Liver (tissue), 9 donors: Measurements from ENCODE around the gene DIO3. TPM values are rescaled to one million over a fixed set of nuclear protein-coding genes. Genes with fewer than 3 reads are reported as not detected.

ENCODE experiments used
- DNase-seq: peaks from one replicate; pipeline ENCODE4 v3.0.0-alpha.2; 2017; ENCODE audit warnings: low spot score
- H3K27ac ChIP-seq, 2 donors: one replicate each; pipeline ENCODE4 v1.7.0; 2013; ENCODE audit warnings: inconsistent platforms in 2 of 2, low read length in 2 of 2, control low read depth in 1 of 2, low read depth in 1 of 2, mild to moderate bottlenecking in 1 of 2
- H3K27me3 ChIP-seq, 4 donors: one replicate each; pipeline versions ENCODE4 v1.6.1 to v1.7.0; 2013; ENCODE audit warnings: low read length in 3 of 4, inconsistent platforms in 1 of 4, mild to moderate bottlenecking in 1 of 4, moderate library complexity in 1 of 4; ENCODE audit not compliant: control insufficient read depth in 4 of 4, insufficient read depth in 4 of 4
- H3K36me3 ChIP-seq, 4 donors: one replicate each; pipeline versions ENCODE4 v1.6.1 to v1.7.0; 2013; ENCODE audit warnings: low read length in 3 of 4, mild to moderate bottlenecking in 3 of 4, low read depth in 1 of 4, moderate library complexity in 1 of 4; ENCODE audit not compliant: control insufficient read depth in 4 of 4, insufficient read depth in 3 of 4
- H3K4me1 ChIP-seq, 4 donors: one replicate each; pipeline versions ENCODE4 v1.6.1 to v1.7.0; 2013; ENCODE audit warnings: low read length in 3 of 4, mild to moderate bottlenecking in 3 of 4, moderate library complexity in 1 of 4; ENCODE audit not compliant: control insufficient read depth in 4 of 4, insufficient read depth in 4 of 4
- H3K4me3 ChIP-seq, 3 donors: one replicate each; pipeline versions ENCODE4 v1.6.1 to v1.7.0; 2013; ENCODE audit warnings: low read length in 3 of 3, control low read depth in 1 of 3, low read depth in 1 of 3, mild to moderate bottlenecking in 1 of 3
- H3K9ac ChIP-seq, 2 donors: one replicate each; pipeline ENCODE4 v1.7.0; 2013; ENCODE audit warnings: low read length in 2 of 2, mild to moderate bottlenecking in 2 of 2, moderate library complexity in 2 of 2, control low read depth in 1 of 2, low read depth in 1 of 2
- H3K9me3 ChIP-seq, 4 donors: one replicate each; pipeline versions ENCODE4 v1.6.1 to v1.7.0; 2013; ENCODE audit warnings: low read length in 3 of 4; ENCODE audit not compliant: control insufficient read depth in 4 of 4
- EGR1 ChIP-seq, 2 donors: IDR thresholded peaks; 2 replicates each; pipeline ENCODE4 v1.6.1; 2016 to 2018; ENCODE audit warnings: antibody characterized with exemption in 2 of 2, low read depth in 2 of 2
- FOXA1 ChIP-seq: IDR thresholded peaks from 2 replicates; pipeline ENCODE4 v1.6.1; 2016; ENCODE audit warnings: antibody characterized with exemption
- FOXA2 ChIP-seq: IDR thresholded peaks from 2 replicates; pipeline ENCODE4 v1.6.1; 2016; ENCODE audit warnings: antibody characterized with exemption
- HNF4A ChIP-seq, 2 donors: conservative IDR thresholded peaks; 2 replicates each; pipeline ENCODE4 v1.6.1; 2016; ENCODE audit warnings: antibody characterized with exemption in 2 of 2, mild to moderate bottlenecking in 2 of 2
- HNF4G ChIP-seq: IDR thresholded peaks from 2 replicates; pipeline ENCODE4 v1.6.1; 2016; ENCODE audit warnings: antibody characterized with exemption
- JUND ChIP-seq, 2 donors: IDR thresholded peaks; 2 replicates each; pipeline ENCODE4 v1.6.1; 2016; ENCODE audit warnings: antibody characterized with exemption in 2 of 2
- NR2F2 ChIP-seq: IDR thresholded peaks from 2 replicates; pipeline ENCODE4 v1.6.1; 2016; ENCODE audit warnings: antibody characterized with exemption
- RAD21 ChIP-seq, 2 donors: IDR thresholded peaks; 2 replicates each; pipeline ENCODE4 v1.6.1; 2016; ENCODE audit warnings: antibody characterized with exemption in 2 of 2, mild to moderate bottlenecking in 2 of 2
- SP1 ChIP-seq: IDR thresholded peaks from 2 replicates; pipeline ENCODE4 v1.6.1; 2018; ENCODE audit warnings: antibody characterized with exemption, mild to moderate bottlenecking
- TAF1 ChIP-seq: conservative IDR thresholded peaks from 2 replicates; pipeline ENCODE4 v1.6.1; 2016; ENCODE audit warnings: antibody characterized with exemption, mild to moderate bottlenecking
- ZBTB33 ChIP-seq: IDR thresholded peaks from 2 replicates; pipeline ENCODE4 v1.6.1; 2016; ENCODE audit warnings: antibody characterized with exemption
- WGBS: extraction: QIAGEN DNeasy Blood & Tissue Kit; methylation state at CpG from one replicate; pipeline ENCODE4 v1.1.7; 2013; 5-methylcytosine and 5-hydroxymethylcytosine counted together
- polyA plus RNA-seq, 2 donors: library from polyadenylated mRNA; stranded (reverse) in 1 of 2; unstranded in 1 of 2; fragments of 200-250 nt in 1 of 2; fragments of >200 nt in 1 of 2; fragmentation: Nextera tagmentation in 1 of 2; extraction: Ambion mirVana in 1 of 2; gene quantifications; one replicate each; pipeline versions ENCODE4 v1.2.1 to v1.2.3, GENCODE V29; 2013 to 2015
- total RNA-seq, 2 donors: library from RNA; depleted of rRNA; stranded (reverse); fragments of >200 nt; gene quantifications; one replicate each; pipeline ENCODE4 v1.2.3, GENCODE V29; 2014
- TF ChIP-seq, protein P1 (sequence below): fragments of 150-350 bp; IDR thresholded peaks from 2 replicates; pipeline ENCODE4 v1.5.1; 2017; ENCODE audit warnings: improper control_type of control experiment, low read depth, low read length; ENCODE audit not compliant: missing input control
- TF ChIP-seq, protein P2 (sequence below): IDR thresholded peaks from 2 replicates; pipeline ENCODE4 v1.6.1; 2016; ENCODE audit warnings: antibody characterized with exemption, mild to moderate bottlenecking
- TF ChIP-seq, protein P3 (sequence below): IDR thresholded peaks from 2 replicates; pipeline ENCODE4 v1.6.1; 2016; ENCODE audit warnings: antibody characterized with exemption
- TF ChIP-seq, protein P4 (sequence below): IDR thresholded peaks from 2 replicates; pipeline ENCODE4 v1.6.1; 2016; ENCODE audit warnings: antibody characterized with exemption
- donor health status: healthy.
- donor health status: healthy.
- donor health status: healthy.
- donor health status: healthy.
- donor health status: healthy.

DIO3 gene
- total and polyA plus RNA-seq, 4 donors = 0.17 to 9.3 (median 0.51) TPM; not detected in 1

DNA sequence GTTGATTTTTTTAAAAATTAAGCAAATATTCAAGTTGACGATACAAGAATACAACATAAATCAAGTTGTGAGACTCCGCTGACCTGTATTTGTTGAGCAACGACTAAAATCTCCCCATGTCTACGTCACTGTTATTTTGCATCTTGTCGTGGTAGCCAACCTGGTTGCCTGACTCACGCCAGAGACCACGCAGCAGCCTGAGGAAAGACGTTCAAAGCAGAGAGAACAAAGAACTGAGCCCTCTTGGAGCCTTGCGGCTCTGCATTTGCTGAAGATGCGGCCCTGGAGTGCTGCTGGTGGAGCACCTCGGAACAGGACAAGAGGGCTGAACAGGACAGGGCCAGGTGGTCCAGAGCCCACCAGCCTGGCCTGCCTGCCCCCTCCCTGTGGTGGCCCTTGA, 21.4 kb upstream of the DIO3 start:
- TF ChIP-seq NR2F2 (no peak), HNF4G (no peak), HNF4A (conservative IDR thresholded peaks at IDR 0.05) (no peak), FOXA1 (no peak), EGR1 (IDR thresholded peaks at IDR 0.05; ENCODE audit: low read depth in 2 of 2) (no peak), FOXA2 (no peak), RAD21 (IDR thresholded peaks at IDR 0.05) (no peak), SP1 (no peak)
- TF ChIP-seq, protein P1, sequence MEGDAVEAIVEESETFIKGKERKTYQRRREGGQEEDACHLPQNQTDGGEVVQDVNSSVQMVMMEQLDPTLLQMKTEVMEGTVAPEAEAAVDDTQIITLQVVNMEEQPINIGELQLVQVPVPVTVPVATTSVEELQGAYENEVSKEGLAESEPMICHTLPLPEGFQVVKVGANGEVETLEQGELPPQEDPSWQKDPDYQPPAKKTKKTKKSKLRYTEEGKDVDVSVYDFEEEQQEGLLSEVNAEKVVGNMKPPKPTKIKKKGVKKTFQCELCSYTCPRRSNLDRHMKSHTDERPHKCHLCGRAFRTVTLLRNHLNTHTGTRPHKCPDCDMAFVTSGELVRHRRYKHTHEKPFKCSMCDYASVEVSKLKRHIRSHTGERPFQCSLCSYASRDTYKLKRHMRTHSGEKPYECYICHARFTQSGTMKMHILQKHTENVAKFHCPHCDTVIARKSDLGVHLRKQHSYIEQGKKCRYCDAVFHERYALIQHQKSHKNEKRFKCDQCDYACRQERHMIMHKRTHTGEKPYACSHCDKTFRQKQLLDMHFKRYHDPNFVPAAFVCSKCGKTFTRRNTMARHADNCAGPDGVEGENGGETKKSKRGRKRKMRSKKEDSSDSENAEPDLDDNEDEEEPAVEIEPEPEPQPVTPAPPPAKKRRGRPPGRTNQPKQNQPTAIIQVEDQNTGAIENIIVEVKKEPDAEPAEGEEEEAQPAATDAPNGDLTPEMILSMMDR = no peak
- DNase-seq = no peak
- Histone ChIP-seq H3K27ac (no peak overlapping the region), H3K36me3 (no peaks in the 10 kb centered on the region), H3K27me3 (no peaks in the 10 kb centered on the region), H3K4me1 (no peaks in the 10 kb centered on the region), H3K9ac (no peak overlapping the region), H3K9me3 (no peaks in the 10 kb centered on the region), H3K4me3 (no peak overlapping the region)
- WGBS = 90% methylated on average over 11 of the region's 11 CpGs

DNA sequence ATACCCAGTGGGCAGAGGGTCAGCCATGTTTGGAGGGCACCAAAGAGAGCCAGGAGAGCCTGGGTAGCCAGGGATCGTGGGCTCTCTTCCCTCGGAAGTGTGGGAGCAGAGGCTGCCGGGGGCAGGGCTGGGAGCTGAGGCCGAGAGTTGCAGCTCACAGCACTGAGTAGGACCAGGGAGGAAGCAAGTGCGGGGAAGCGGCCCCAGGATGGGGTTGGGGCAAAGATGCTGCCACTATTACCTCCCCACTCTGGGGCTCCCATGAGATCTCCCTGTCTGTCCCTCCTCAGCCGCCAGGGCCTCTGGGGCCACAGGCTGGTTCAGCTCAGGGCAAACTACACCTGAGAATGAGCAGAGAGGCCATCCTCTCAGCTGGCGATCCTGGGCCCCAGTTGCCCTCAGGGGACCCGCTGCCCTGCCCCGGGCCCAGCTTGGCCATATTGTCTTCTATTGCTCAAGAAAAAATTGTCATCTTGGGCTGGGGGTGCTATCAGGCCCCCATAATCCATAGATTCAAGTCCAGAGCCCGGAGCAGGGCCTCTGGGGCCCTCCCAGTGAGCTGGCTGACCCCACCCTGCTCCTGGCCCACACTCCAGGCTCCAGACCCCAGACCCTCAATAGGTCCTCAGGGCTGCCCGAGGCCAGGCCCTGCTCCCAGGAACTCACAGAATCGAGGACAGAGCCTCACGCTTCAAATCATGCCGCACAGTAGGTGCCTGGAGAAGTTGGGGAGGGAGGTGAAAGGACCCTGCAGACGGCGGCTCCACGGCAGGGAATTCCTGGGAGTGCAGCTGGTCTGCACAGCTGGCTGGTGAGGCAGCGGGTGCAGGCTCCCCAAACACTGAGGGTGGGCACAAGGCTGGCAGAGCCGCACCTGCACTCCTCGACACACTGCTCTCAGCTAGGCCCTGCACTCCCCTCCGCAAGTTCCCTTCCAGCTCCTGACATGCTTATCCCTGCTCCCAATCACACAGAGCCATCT, 20.5 kb upstream of the DIO3 start:
- Histone ChIP-seq H3K27ac (no peak overlapping the region), H3K36me3 (no peaks in the 10 kb centered on the region), H3K9ac (no peak overlapping the region), H3K9me3 (no peaks in the 10 kb centered on the region), H3K4me3 (no peak overlapping the region), H3K27me3 (no peaks in the 10 kb centered on the region), H3K4me1 (no peaks in the 10 kb centered on the region)
- DNase-seq = no peak
- 95% methylated on average over 22 of the region's 22 CpGs for WGBS
- TF ChIP-seq HNF4A (conservative IDR thresholded peaks at IDR 0.05) (no peak), FOXA1 (no peak), EGR1 (IDR thresholded peaks at IDR 0.05; ENCODE audit: low read depth in 2 of 2) (no peak), JUND (IDR thresholded peaks at IDR 0.05) (no peak), SP1 (no peak)

DNA sequence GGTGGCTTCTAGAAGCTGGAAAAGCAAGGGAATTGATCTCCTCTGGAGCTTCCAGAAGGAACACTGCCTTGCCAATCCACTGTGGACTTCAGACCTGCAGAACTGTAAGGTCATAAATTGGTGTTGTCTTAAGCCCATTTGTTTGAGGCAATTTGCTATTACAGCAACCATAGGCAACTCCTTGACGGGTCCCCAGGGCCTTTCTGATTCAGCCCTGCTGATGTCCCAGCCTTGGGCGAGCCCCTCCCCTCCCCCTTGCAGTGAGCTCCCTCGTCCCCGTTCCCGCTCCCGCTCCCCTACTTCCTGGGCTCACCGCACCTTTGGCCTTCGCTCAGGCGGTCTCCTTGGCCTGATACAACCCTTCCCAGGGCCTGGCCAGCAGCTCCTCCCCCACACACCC, 18.9 kb upstream of the DIO3 start:
- no peak overlapping the region for H3K9ac ChIP-seq
- no peaks in the 10 kb centered on the region for H3K4me1 ChIP-seq
- H3K4me3 ChIP-seq = no peak overlapping the region
- WGBS = 86% methylated on average over 9 of the region's 9 CpGs
- H3K36me3 ChIP-seq = no peaks in the 10 kb centered on the region
- no peak overlapping the region for H3K27ac ChIP-seq
- H3K27me3 ChIP-seq = no peaks in the 10 kb centered on the region
- DNase-seq = no peak
- H3K9me3 ChIP-seq = no peaks in the 10 kb centered on the region
- no peak for TF ChIP-seq ZBTB33
- no peak for TF ChIP-seq TAF1
- no peak for TF ChIP-seq RAD21 (IDR thresholded peaks at IDR 0.05)
- no peak for TF ChIP-seq NR2F2
- TF ChIP-seq HNF4A (conservative IDR thresholded peaks at IDR 0.05) = no peak
- TF ChIP-seq, protein P2, sequence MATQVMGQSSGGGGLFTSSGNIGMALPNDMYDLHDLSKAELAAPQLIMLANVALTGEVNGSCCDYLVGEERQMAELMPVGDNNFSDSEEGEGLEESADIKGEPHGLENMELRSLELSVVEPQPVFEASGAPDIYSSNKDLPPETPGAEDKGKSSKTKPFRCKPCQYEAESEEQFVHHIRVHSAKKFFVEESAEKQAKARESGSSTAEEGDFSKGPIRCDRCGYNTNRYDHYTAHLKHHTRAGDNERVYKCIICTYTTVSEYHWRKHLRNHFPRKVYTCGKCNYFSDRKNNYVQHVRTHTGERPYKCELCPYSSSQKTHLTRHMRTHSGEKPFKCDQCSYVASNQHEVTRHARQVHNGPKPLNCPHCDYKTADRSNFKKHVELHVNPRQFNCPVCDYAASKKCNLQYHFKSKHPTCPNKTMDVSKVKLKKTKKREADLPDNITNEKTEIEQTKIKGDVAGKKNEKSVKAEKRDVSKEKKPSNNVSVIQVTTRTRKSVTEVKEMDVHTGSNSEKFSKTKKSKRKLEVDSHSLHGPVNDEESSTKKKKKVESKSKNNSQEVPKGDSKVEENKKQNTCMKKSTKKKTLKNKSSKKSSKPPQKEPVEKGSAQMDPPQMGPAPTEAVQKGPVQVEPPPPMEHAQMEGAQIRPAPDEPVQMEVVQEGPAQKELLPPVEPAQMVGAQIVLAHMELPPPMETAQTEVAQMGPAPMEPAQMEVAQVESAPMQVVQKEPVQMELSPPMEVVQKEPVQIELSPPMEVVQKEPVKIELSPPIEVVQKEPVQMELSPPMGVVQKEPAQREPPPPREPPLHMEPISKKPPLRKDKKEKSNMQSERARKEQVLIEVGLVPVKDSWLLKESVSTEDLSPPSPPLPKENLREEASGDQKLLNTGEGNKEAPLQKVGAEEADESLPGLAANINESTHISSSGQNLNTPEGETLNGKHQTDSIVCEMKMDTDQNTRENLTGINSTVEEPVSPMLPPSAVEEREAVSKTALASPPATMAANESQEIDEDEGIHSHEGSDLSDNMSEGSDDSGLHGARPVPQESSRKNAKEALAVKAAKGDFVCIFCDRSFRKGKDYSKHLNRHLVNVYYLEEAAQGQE = no peak
- no peak for TF ChIP-seq FOXA2
- TF ChIP-seq JUND (IDR thresholded peaks at IDR 0.05) = no peak
- TF ChIP-seq, protein P3, sequence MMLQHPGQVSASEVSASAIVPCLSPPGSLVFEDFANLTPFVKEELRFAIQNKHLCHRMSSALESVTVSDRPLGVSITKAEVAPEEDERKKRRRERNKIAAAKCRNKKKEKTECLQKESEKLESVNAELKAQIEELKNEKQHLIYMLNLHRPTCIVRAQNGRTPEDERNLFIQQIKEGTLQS = no peak
- TF ChIP-seq, protein P1 = no peak
- TF ChIP-seq SP1 = no peak
- no peak for TF ChIP-seq HNF4G
- TF ChIP-seq, protein P4, sequence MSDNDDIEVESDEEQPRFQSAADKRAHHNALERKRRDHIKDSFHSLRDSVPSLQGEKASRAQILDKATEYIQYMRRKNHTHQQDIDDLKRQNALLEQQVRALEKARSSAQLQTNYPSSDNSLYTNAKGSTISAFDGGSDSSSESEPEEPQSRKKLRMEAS = no peak
- TF ChIP-seq FOXA1 = no peak
